Astrocyte (in vitro differentiated cells and primary cell): ENCODE measurements around the gene MYBPHL. TPM values are rescaled to one million over a fixed set of nuclear protein-coding genes. Genes with fewer than 3 reads are reported as not detected.

ENCODE experiments used
- DNase-seq: peaks from one replicate; pipeline ENCODE4 v3.0.0-alpha.2; 2010; ENCODE audit warnings: low read depth
- FAIRE-seq: peaks from 2 replicates; lab custom pipeline; 2011; peaks lifted over from hg19 to GRCh38; lab: Jason Lieb, UNC
- H2AFZ ChIP-seq: 2 replicates; pipeline ENCODE4 v1.6.0; 2012; ENCODE audit warnings: low read depth, low read length, inconsistent platforms
- H3K27ac ChIP-seq: 2 replicates; pipeline ENCODE4 v1.5.1; 2011; ENCODE audit warnings: low read depth, low read length, inconsistent platforms
- H3K27me3 ChIP-seq: 2 replicates; pipeline ENCODE4 v1.6.0; 2011; ENCODE audit warnings: low read length, inconsistent platforms; ENCODE audit not compliant: insufficient read depth
- H3K36me3 ChIP-seq: 2 replicates; pipeline ENCODE4 v1.5.1; 2011; ENCODE audit warnings: low read length, inconsistent platforms; ENCODE audit not compliant: insufficient read depth
- H3K4me1 ChIP-seq: 2 replicates; pipeline ENCODE4 v1.5.1; 2011; ENCODE audit warnings: low read length, inconsistent platforms; ENCODE audit not compliant: insufficient read depth
- H3K4me2 ChIP-seq: 2 replicates; pipeline ENCODE4 v1.6.0; 2012; ENCODE audit warnings: low read length, inconsistent platforms
- H3K4me3 ChIP-seq: 2 replicates; pipeline ENCODE4 v1.5.1; 2011; ENCODE audit warnings: low read depth, mild to moderate bottlenecking, low read length, inconsistent platforms; ENCODE audit not compliant: insufficient read depth
- H3K79me2 ChIP-seq: 2 replicates; pipeline ENCODE4 v1.6.0; 2012; ENCODE audit warnings: mild to moderate bottlenecking, low read length, inconsistent platforms; ENCODE audit not compliant: insufficient read depth
- H3K9ac ChIP-seq: 2 replicates; pipeline ENCODE4 v1.6.0; 2012; ENCODE audit warnings: mild to moderate bottlenecking, low read length, inconsistent platforms
- H3K9me3 ChIP-seq: 2 replicates; pipeline ENCODE4 v1.5.1; 2012; ENCODE audit warnings: low read depth, mild to moderate bottlenecking, low read length, inconsistent platforms; ENCODE audit not compliant: insufficient read depth
- H4K20me1 ChIP-seq: 2 replicates; pipeline ENCODE4 v1.6.0; 2012; ENCODE audit warnings: low read length, inconsistent platforms; ENCODE audit not compliant: insufficient read depth
- H3K27ac Mint-ChIP-seq: one replicate; pipeline ENCODE4 v1.8.0; 2021; ENCODE audit warnings: mild to moderate bottlenecking, mixed read lengths; ENCODE audit not compliant: unreplicated experiment
- H3K27me3 Mint-ChIP-seq: one replicate; pipeline ENCODE4 v1.8.0; 2021; ENCODE audit warnings: low read depth, mixed read lengths; ENCODE audit not compliant: unreplicated experiment
- H3K36me3 Mint-ChIP-seq: one replicate; pipeline ENCODE4 v1.8.0; 2021; ENCODE audit warnings: low read depth, mixed read lengths; ENCODE audit not compliant: unreplicated experiment
- H3K4me1 Mint-ChIP-seq: one replicate; pipeline ENCODE4 v1.8.0; 2021; ENCODE audit warnings: low read depth, mixed read lengths; ENCODE audit not compliant: unreplicated experiment
- H3K4me3 Mint-ChIP-seq: one replicate; pipeline ENCODE4 v1.8.0; 2021; ENCODE audit warnings: mild to moderate bottlenecking, moderate library complexity, mixed read lengths; ENCODE audit not compliant: unreplicated experiment
- H3K9me3 Mint-ChIP-seq: one replicate; pipeline ENCODE4 v1.8.0; 2021; ENCODE audit warnings: mild to moderate bottlenecking, mixed read lengths; ENCODE audit not compliant: unreplicated experiment
- EZH2 ChIP-seq: IDR thresholded peaks from 2 replicates; pipeline ENCODE4 v1.6.1; 2012; ENCODE audit warnings: mild to moderate bottlenecking, low read length, inconsistent platforms; ENCODE audit not compliant: insufficient read depth
- total RNA-seq: library from RNA; stranded (reverse); gene quantifications from 2 replicates; pipeline ENCODE4 v1.2.1, GENCODE V29; 2021
- TF ChIP-seq, protein P1 (sequence below): IDR thresholded peaks from 2 replicates; pipeline ENCODE4 v1.5.1; 2011; ENCODE audit warnings: low read depth, mild to moderate bottlenecking, inconsistent platforms, low read length, moderate library complexity; ENCODE audit not compliant: insufficient read depth

MYBPHL gene
- total RNA-seq, 1 donor from 2014 or later: not detected

GRCh38 chr1:109257682-109258421 is 49.0 kb downstream of the MYBPHL start:
- Mint-ChIP-seq H3K4me3 (no peak overlapping the region), H3K27me3 (peaks cover 2% of the 10 kb centered on the region), H3K27ac (peak overlapping the region; percentile 24), H3K9me3 (no peaks in the 10 kb centered on the region), H3K36me3 (peaks cover under 1% of the 10 kb centered on the region), H3K4me1 (peaks cover 15% of the 10 kb centered on the region)
- Histone ChIP-seq H3K27me3 (no peaks in the 10 kb centered on the region), H3K36me3 (no peaks in the 10 kb centered on the region), H2AFZ (peak overlapping the region; percentile 46), H3K4me2 (peak overlapping the region; percentile 1), H3K9ac (no peak overlapping the region), H3K27ac (peak overlapping the region; percentile 13), H3K4me3 (no peak overlapping the region), H3K79me2 (peaks cover 2% of the 10 kb centered on the region), H3K9me3 (no peaks in the 10 kb centered on the region), H3K4me1 (peaks cover 21% of the 10 kb centered on the region), H4K20me1 (no peaks in the 10 kb centered on the region)
- FAIRE-seq (no peak), DNase-seq (no peak)
- TF ChIP-seq EZH2: no peak
- TF ChIP-seq, protein P1, sequence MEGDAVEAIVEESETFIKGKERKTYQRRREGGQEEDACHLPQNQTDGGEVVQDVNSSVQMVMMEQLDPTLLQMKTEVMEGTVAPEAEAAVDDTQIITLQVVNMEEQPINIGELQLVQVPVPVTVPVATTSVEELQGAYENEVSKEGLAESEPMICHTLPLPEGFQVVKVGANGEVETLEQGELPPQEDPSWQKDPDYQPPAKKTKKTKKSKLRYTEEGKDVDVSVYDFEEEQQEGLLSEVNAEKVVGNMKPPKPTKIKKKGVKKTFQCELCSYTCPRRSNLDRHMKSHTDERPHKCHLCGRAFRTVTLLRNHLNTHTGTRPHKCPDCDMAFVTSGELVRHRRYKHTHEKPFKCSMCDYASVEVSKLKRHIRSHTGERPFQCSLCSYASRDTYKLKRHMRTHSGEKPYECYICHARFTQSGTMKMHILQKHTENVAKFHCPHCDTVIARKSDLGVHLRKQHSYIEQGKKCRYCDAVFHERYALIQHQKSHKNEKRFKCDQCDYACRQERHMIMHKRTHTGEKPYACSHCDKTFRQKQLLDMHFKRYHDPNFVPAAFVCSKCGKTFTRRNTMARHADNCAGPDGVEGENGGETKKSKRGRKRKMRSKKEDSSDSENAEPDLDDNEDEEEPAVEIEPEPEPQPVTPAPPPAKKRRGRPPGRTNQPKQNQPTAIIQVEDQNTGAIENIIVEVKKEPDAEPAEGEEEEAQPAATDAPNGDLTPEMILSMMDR: no peak

DNA sequence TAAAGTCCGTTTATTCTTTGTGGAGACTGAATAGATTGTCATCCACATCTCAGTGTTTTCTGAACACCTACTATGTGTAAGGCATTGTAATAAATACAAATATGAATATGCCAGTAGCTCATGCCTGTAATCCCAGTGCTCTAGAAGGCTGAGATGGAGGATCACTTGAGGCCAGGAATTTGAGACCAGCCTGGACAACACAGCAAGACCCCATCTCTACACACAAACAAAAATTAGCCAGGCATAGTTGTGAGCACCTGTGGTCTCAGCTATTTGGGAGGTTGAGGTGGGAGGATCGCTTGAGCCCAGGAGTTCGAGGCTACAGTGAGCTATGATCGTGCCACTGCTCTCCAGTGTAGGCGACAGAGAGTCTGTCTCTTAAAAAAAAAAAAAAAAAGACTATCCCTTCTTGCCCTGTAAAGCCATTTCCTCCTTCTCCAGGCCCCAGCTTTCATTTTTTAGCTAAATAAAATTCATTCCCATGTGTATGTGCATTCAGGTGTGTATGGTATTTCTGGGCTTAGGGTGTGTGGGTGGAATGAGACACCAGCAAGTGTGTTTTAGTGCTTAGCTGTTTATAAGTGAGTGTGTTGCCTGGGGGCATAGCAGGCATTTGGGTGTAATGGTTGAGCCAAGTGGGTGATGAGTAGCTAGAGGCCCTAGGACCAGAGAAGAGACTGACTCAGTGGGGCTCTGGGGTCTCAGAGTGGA is 49.7 kb downstream of the MYBPHL start:
- Mint-ChIP-seq H3K4me1 (peaks cover 15% of the 10 kb centered on the region), H3K9me3 (no peaks in the 10 kb centered on the region), H3K36me3 (peaks cover 7% of the 10 kb centered on the region), H3K27ac (no peak overlapping the region), H3K27me3 (peaks cover 2% of the 10 kb centered on the region), H3K4me3 (peak overlapping the region; percentile 23)
- TF ChIP-seq EZH2: no peak
- TF ChIP-seq, protein P1: no peak
- peak overlapping the region; percentile 1 for H3K4me2 ChIP-seq
- no peaks in the 10 kb centered on the region for H3K27me3 ChIP-seq
- peaks cover 21% of the 10 kb centered on the region for H3K4me1 ChIP-seq
- H3K9me3 ChIP-seq: no peaks in the 10 kb centered on the region
- FAIRE-seq: no peak
- DNase-seq: no peak
- H3K9ac ChIP-seq: no peak overlapping the region
- no peaks in the 10 kb centered on the region for H3K36me3 ChIP-seq
- no peak overlapping the region for H3K4me3 ChIP-seq
- peaks cover 4% of the 10 kb centered on the region for H3K79me2 ChIP-seq
- no peaks in the 10 kb centered on the region for H4K20me1 ChIP-seq
- peak overlapping the region; percentile 46 for H2AFZ ChIP-seq
- H3K27ac ChIP-seq: peak overlapping the region; percentile 13
